K562 (cell line): ENCODE measurements around the gene WDR64. TPM values are rescaled to one million over a fixed set of nuclear protein-coding genes. Genes with fewer than 3 reads are reported as not detected.

ENCODE experiments used
- ARID3B ChIP-seq: fragments of 250-450 bp; sonication (Bioruptor Pico); IDR thresholded peaks from 2 replicates; pipeline ENCODE4 v1.4.0; 2020; ENCODE audit warnings: borderline replicate concordance
- ATF6 ChIP-seq: sonication (generic); formaldehyde crosslinking; IDR thresholded peaks from 2 replicates; pipeline ENCODE4 v1.4.0; 2020; ENCODE audit warnings: mild to moderate bottlenecking, missing genetic modification reagents
- DNMT1 ChIP-seq: fragments of 450-650 bp; IDR thresholded peaks from 2 replicates; pipeline ENCODE4 v1.6.1; 2016; ENCODE audit warnings: antibody characterized with exemption, mild to moderate bottlenecking
- HSF4 ChIP-seq: fragments of 250-450 bp; sonication (Bioruptor Pico); IDR thresholded peaks from 2 replicates; pipeline ENCODE4 v2.1.2; 2022; ENCODE audit warnings: mild to moderate bottlenecking, moderate library complexity, borderline replicate concordance
- MTF1 ChIP-seq: fragments of 250-450 bp; sonication (Bioruptor Pico); IDR thresholded peaks from 2 replicates; pipeline ENCODE4 v1.9.0; 2021; ENCODE audit warnings: moderate library complexity, mild to moderate bottlenecking, inconsistent platforms, borderline replicate concordance
- NCOR1 ChIP-seq: fragments of 450-650 bp; IDR thresholded peaks from 2 replicates; pipeline ENCODE4 v1.6.1; 2016; ENCODE audit warnings: mild to moderate bottlenecking, moderate library complexity
- NFATC3 ChIP-seq: fragments of 450-650 bp; IDR thresholded peaks from 2 replicates; pipeline ENCODE4 v1.6.1; 2017; ENCODE audit warnings: mild to moderate bottlenecking
- PHTF2 ChIP-seq: fragments of 250-450 bp; sonication (Bioruptor Pico); IDR thresholded peaks from 2 replicates; pipeline ENCODE4 v1.5.0; 2021; ENCODE audit warnings: mild to moderate bottlenecking
- PRDM10 ChIP-seq: fragments of 450-650 bp; IDR thresholded peaks from 2 replicates; pipeline ENCODE4 v1.6.1; 2018; ENCODE audit not compliant: partially characterized antibody
- RNF219 ChIP-seq: fragments of 250-450 bp; sonication (Bioruptor Pico); IDR thresholded peaks from 2 replicates; pipeline ENCODE4 v1.5.0; 2022; ENCODE audit warnings: mild to moderate bottlenecking
- polyA plus RNA-seq, 8 experiments: library from polyadenylated mRNA; depleted of rRNA in 4 of 8; stranded (reverse) in 5 of 8; unstranded in 3 of 8; fragments of >200 nt; fragmentation: Nextera tagmentation in 2 of 8; fragmentation: Illumina TruSeq in 1 of 8; extraction: Ambion mirVana in 2 of 8; extraction: Trizol in 1 of 8; gene quantifications; 2 replicates each; pipeline versions ENCODE4 v1.2.1 to v1.2.3, GENCODE V29; 2011 to 2014; ENCODE audit warnings: inconsistent platforms in 1 of 8, missing spikeins in 1 of 8
- total RNA-seq, 7 experiments: library from RNA; depleted of rRNA in 6 of 7; stranded (reverse); fragments of >200 nt in 6 of 7; fragmentation: Illumina TruSeq in 2 of 7; extraction: Trizol in 2 of 7; gene quantifications; 2 replicates each; pipeline versions ENCODE4 v1.2.1 to v1.2.3, GENCODE V29; 2011 to 2021; ENCODE audit warnings: low replicate concordance in 1 of 7

The WDR64 gene
- total and polyA plus RNA-seq, 9 of the 15 experiments (the other 6 are each of a cell fraction or from before 2014, with no cell fraction given): 0.06 to 0.29 (median 0.19) TPM; not detected in 5

- TF ChIP-seq ATF6 (CRISPR knock-in tag): no peak
- TF ChIP-seq HSF4 (CRISPR knock-in tag): no peak
- TF ChIP-seq RNF219 (CRISPR knock-in tag): no peak
- no peak for TF ChIP-seq DNMT1
- TF ChIP-seq MTF1 (CRISPR knock-in tag): no peak
- no peak for TF ChIP-seq PHTF2 (CRISPR knock-in tag)
- no peak for TF ChIP-seq NCOR1
- no peak for TF ChIP-seq PRDM10
- no peak for TF ChIP-seq NFATC3
- TF ChIP-seq ARID3B (CRISPR knock-in tag): no peak
These were observed 12.4 kb upstream of the WDR64 start (continued) for GRCh38 chr1:241639623-241640148.
